Adipocyte (in vitro differentiated cells): ENCODE data around the gene PRPS1.

Experiments
- DNase-seq: peaks from one replicate; pipeline ENCODE4 v3.0.0-alpha.2; 2015; ENCODE audit warnings: low read depth
- H3K27me3 ChIP-seq: replicated peaks from 2 replicates; pipeline ENCODE4 v1.7.0; 2013; ENCODE audit warnings: mild to moderate bottlenecking, low read length, moderate library complexity; ENCODE audit not compliant: control insufficient read depth, insufficient read depth
- H3K36me3 ChIP-seq: 2 replicates; pipeline ENCODE4 v1.7.0; 2013; ENCODE audit warnings: low read length, mild to moderate bottlenecking, moderate library complexity; ENCODE audit not compliant: control insufficient read depth, insufficient read depth, severe bottlenecking
- H3K4me1 ChIP-seq: 2 replicates; pipeline ENCODE4 v1.7.0; 2013; ENCODE audit warnings: mild to moderate bottlenecking, low read length, moderate library complexity; ENCODE audit not compliant: control insufficient read depth, insufficient read depth
- H3K4me3 ChIP-seq: 2 replicates; pipeline ENCODE4 v1.7.0; 2013; ENCODE audit warnings: mild to moderate bottlenecking, low read length, moderate library complexity
- H3K9ac ChIP-seq: 2 replicates; pipeline ENCODE4 v1.7.0; 2013; ENCODE audit warnings: mild to moderate bottlenecking, low read length, moderate library complexity
- H3K9me3 ChIP-seq: 2 replicates; pipeline ENCODE4 v1.7.0; 2013; ENCODE audit warnings: mild to moderate bottlenecking, low read length, moderate library complexity; ENCODE audit not compliant: control insufficient read depth

The PRPS1 gene

GRCh38 chrX:107675365-107675654 lies 47.0 kb downstream of the PRPS1 start:
- H3K27me3 ChIP-seq, result peaks cover 8% of the 10 kb centered on the region
- peaks cover 50% of the 10 kb centered on the region for H3K4me1 ChIP-seq
- H3K9ac ChIP-seq, result peak overlapping the region; percentile 94
- no peaks in the 10 kb centered on the region for H3K36me3 ChIP-seq
- no peak for DNase-seq
- no peaks in the 10 kb centered on the region for H3K9me3 ChIP-seq
- H3K4me3 ChIP-seq, result peak overlapping the region; percentile 76

GRCh38 chrX:107675823-107676555 lies 47.7 kb downstream of the PRPS1 start:
- peak overlapping the region; percentile 94 for H3K9ac ChIP-seq
- H3K36me3 ChIP-seq, result no peaks in the 10 kb centered on the region
- peaks cover 13% of the 10 kb centered on the region for H3K27me3 ChIP-seq
- DNase-seq, result peak; percentile 82
- H3K9me3 ChIP-seq, result no peaks in the 10 kb centered on the region
- peaks cover 50% of the 10 kb centered on the region for H3K4me1 ChIP-seq
- H3K4me3 ChIP-seq, result peak overlapping the region; percentile 76

GRCh38 chrX:107676559-107677378 lies 48.5 kb downstream of the PRPS1 start:
- H3K4me3 ChIP-seq, result peak overlapping the region; percentile 76
- H3K27me3 ChIP-seq, result peaks cover 17% of the 10 kb centered on the region
- H3K9me3 ChIP-seq, result no peaks in the 10 kb centered on the region
- no peaks in the 10 kb centered on the region for H3K36me3 ChIP-seq
- H3K4me1 ChIP-seq, result peaks cover 50% of the 10 kb centered on the region
- peak overlapping the region; percentile 94 for H3K9ac ChIP-seq
- peak; percentile 94 for DNase-seq

GRCh38 chrX:107677501-107677901 lies 49.2 kb downstream of the PRPS1 start:
- H3K27me3 ChIP-seq, result peaks cover 17% of the 10 kb centered on the region
- peak; percentile 44 for DNase-seq
- no peaks in the 10 kb centered on the region for H3K9me3 ChIP-seq
- H3K4me1 ChIP-seq, result peaks cover 52% of the 10 kb centered on the region
- H3K4me3 ChIP-seq, result peak overlapping the region; percentile 57
- no peaks in the 10 kb centered on the region for H3K36me3 ChIP-seq
- H3K9ac ChIP-seq, result peak overlapping the region; percentile 82

- no peaks in the 10 kb centered on the region for H3K36me3 ChIP-seq
- H3K4me3 ChIP-seq, result no peak overlapping the region
- peaks cover 17% of the 10 kb centered on the region for H3K27me3 ChIP-seq
- H3K9me3 ChIP-seq, result no peaks in the 10 kb centered on the region
- H3K9ac ChIP-seq, result peak overlapping the region; percentile 82
- DNase-seq, result no peak
- H3K4me1 ChIP-seq, result peaks cover 56% of the 10 kb centered on the region
Measured at GRCh38 chrX:107677909-107678308, 49.6 kb downstream of the PRPS1 start.

GRCh38 chrX:107678957-107679740 lies 50.8 kb downstream of the PRPS1 start:
- no peak overlapping the region for H3K4me3 ChIP-seq
- no peaks in the 10 kb centered on the region for H3K36me3 ChIP-seq
- peak overlapping the region; percentile 32 for H3K9ac ChIP-seq
- no peaks in the 10 kb centered on the region for H3K9me3 ChIP-seq
- peaks cover 17% of the 10 kb centered on the region for H3K27me3 ChIP-seq
- peak; percentile 69 for DNase-seq
- peaks cover 51% of the 10 kb centered on the region for H3K4me1 ChIP-seq

GRCh38 chrX:107682256-107682655 lies 53.9 kb downstream of the PRPS1 start:
- Histone ChIP-seq H3K36me3 (no peaks in the 10 kb centered on the region), H3K9me3 (no peaks in the 10 kb centered on the region), H3K27me3 (peaks cover 15% of the 10 kb centered on the region), H3K4me3 (no peak overlapping the region), H3K9ac (no peak overlapping the region), H3K4me1 (peaks cover 42% of the 10 kb centered on the region)
- DNase-seq, result no peak

GRCh38 chrX:107683124-107683895 lies 55.0 kb downstream of the PRPS1 start:
- DNase-seq, result peak; percentile 61
- Histone ChIP-seq H3K4me3 (no peak overlapping the region), H3K4me1 (peaks cover 32% of the 10 kb centered on the region), H3K36me3 (no peaks in the 10 kb centered on the region), H3K9ac (peak overlapping the region; percentile 27), H3K9me3 (peaks cover 4% of the 10 kb centered on the region), H3K27me3 (peaks cover 22% of the 10 kb centered on the region)

GRCh38 chrX:107683931-107684330 lies 55.6 kb downstream of the PRPS1 start:
- Histone ChIP-seq H3K9ac (peak overlapping the region; percentile 23), H3K4me1 (peaks cover 28% of the 10 kb centered on the region), H3K27me3 (peaks cover 28% of the 10 kb centered on the region), H3K36me3 (no peaks in the 10 kb centered on the region), H3K4me3 (no peak overlapping the region), H3K9me3 (peaks cover 4% of the 10 kb centered on the region)
- no peak for DNase-seq

GRCh38 chrX:107684956-107685385 lies 56.7 kb downstream of the PRPS1 start:
- no peak for DNase-seq
- no peaks in the 10 kb centered on the region for H3K36me3 ChIP-seq
- peaks cover 20% of the 10 kb centered on the region for H3K4me1 ChIP-seq
- H3K9ac ChIP-seq, result no peak overlapping the region
- peaks cover 34% of the 10 kb centered on the region for H3K27me3 ChIP-seq
- no peak overlapping the region for H3K4me3 ChIP-seq
- H3K9me3 ChIP-seq, result peaks cover 4% of the 10 kb centered on the region
